NB4 (cell line): ENCODE data around the gene ENG.

Source experiments
- CTCF ChIP-seq: IDR thresholded peaks from one replicate; pipeline ENCODE4 v1.5.1; 2012; ENCODE audit warnings: low read depth, low read length
- MYC ChIP-seq: IDR thresholded peaks from 2 replicates; pipeline ENCODE4 v1.6.1; 2011; ENCODE audit warnings: low read depth, low read length
- POLR2A ChIP-seq: IDR thresholded peaks from 2 replicates; pipeline ENCODE4 v1.6.1; 2011; ENCODE audit warnings: mild to moderate bottlenecking; ENCODE audit not compliant: insufficient read length; ENCODE audit errors: extremely low read depth
- TF ChIP-seq, protein P1 (sequence below): IDR thresholded peaks from 2 replicates; pipeline ENCODE4 v1.6.1; 2011; ENCODE audit warnings: low read depth, low read length

DNA sequence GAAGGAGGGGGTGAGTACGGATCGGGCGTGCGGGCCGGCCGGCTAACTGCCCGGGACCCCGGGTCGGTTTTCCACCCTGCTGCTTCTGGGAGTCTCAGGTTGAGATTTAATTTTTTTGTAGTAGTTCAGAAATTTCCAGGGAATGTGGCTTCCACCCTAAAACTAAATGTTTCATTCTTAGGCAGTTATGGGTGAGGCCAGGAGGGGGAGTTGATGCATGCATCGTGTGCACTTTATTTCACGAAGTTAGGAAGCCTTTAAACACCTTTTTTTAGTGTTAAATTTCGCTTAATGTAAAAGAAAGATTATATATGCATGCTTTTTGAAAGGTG is 67.7 kb downstream of the ENG start:
- TF ChIP-seq CTCF = peak; percentile 16
- TF ChIP-seq POLR2A = no peak
- no peak for TF ChIP-seq MYC
- TF ChIP-seq, protein P1, sequence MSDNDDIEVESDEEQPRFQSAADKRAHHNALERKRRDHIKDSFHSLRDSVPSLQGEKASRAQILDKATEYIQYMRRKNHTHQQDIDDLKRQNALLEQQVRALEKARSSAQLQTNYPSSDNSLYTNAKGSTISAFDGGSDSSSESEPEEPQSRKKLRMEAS = no peak
